HG03064 (cell line): Measurements from ENCODE around the gene NIP7.

Experiments used
- ATAC-seq: cut with Tn5 transposase; IDR thresholded peaks from one replicate; pipeline ENCODE4 v1.9.1; 2021; ENCODE audit warnings: low read depth; ENCODE audit not compliant: unreplicated experiment

NIP7 gene

GRCh38 chr16:69381231-69381630 lies 41.7 kb downstream of the NIP7 start:
- no peak for ATAC-seq

- no peak for ATAC-seq
Measured at GRCh38 chr16:69382421-69382820, 42.8 kb downstream of the NIP7 start.

GRCh38 chr16:69384974-69385373 lies 45.4 kb downstream of the NIP7 start:
- no peak for ATAC-seq

- no peak for ATAC-seq
Measured at GRCh38 chr16:69386596-69386995, 47.0 kb downstream of the NIP7 start.
